AG04450 (cell line): ENCODE results near the gene FRMD8. TPM values are rescaled to one million over a fixed set of nuclear protein-coding genes. Genes with fewer than 3 reads are reported as not detected.

ENCODE experiments used
- CTCF ChIA-PET: fragments of 300-600, 350-600 bp; formaldehyde crosslinking; extraction: SDS; loops from one replicate; lab custom pipeline; 2022; ENCODE audit warnings: antibody characterized with exemption, inconsistent platforms; lab: Charles Lee
- POLR2A ChIA-PET: fragments of 350-600 bp; formaldehyde crosslinking; extraction: SDS; loops from one replicate; lab custom pipeline; 2021; ENCODE audit warnings: antibody characterized with exemption, inconsistent platforms; lab: Yijun Ruan, JAX
- DNase-seq: peaks from one replicate; pipeline ENCODE4 v3.0.0-alpha.2; 2011; ENCODE audit warnings: low read depth, low spot score
- H3K27ac ChIP-seq: one replicate; pipeline ENCODE4 v1.5.1; 2012; ENCODE audit warnings: low read depth, low read length, control low read depth
- H3K27me3 ChIP-seq: one replicate; pipeline ENCODE4 v1.6.0; 2012; ENCODE audit warnings: low read length; ENCODE audit not compliant: control insufficient read depth, insufficient read depth
- H3K4me3 ChIP-seq: 2 replicates; pipeline ENCODE4 v1.5.1; 2011; ENCODE audit warnings: mild to moderate bottlenecking, low read depth, low read length, control low read depth
- H3K9me3 ChIP-seq: 2 replicates; pipeline ENCODE4 v1.5.1; 2012; ENCODE audit warnings: low read length; ENCODE audit not compliant: control insufficient read depth, insufficient read depth
- CTCF ChIP-seq: IDR thresholded peaks from 2 replicates; pipeline ENCODE4 v1.5.1; 2011; ENCODE audit warnings: low read depth, low read length, control low read depth, inconsistent platforms
- polyA plus RNA-seq: library from polyadenylated mRNA; depleted of rRNA; stranded (reverse); fragments of >200 nt; gene quantifications from 2 replicates; pipeline ENCODE4 v1.2.3, GENCODE V29; 2011

The FRMD8 gene
- polyA plus RNA-seq, 1 experiment = 10.7 TPM

DNA sequence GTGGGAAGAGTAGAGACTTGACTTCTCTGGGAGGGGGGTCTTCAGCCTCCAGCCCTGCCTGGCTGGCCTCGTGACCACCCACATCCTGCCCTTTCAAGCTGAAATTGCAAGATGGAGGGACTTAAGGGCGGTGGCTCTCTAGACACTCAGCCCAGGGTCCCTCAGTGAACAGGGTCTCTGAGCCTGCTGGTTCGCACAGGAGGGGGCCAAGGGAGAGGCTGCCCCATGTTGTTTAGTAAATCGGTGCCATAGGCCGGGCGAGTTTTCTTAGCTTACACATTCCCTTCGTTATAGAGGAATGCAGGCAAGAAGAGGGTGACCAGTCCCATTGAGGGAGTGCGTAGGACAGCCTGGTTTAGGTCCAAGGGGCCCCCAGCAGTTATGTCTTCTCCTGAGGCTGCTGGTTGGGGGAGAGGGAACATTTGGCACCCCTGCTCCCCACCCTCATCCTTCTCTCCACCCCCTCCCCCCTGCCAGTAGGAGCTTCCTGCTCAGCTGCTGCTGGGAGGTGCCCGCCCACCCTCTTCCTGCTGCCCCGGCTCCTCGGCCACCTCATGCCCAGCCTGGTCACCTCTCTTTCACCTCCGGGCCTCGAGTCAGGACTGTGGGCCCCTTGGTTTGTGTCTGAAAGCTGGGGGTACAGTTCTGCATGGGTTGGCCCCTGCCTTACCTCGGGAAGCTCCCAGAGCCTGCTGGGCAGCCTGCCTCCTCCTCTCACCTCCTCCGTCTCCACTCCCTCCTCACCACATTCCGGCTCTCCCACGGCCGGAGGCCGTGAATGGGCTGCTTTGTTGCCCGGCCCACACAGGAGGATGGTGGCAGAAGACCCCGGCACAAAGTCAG lies 3.9 kb downstream of the FRMD8 start:
- no peaks in the 10 kb centered on the region; the same call in 1 of the 2 replicates for H3K9me3 ChIP-seq
- ChIA-PET CTCF (interaction anchor here (0.6 to 3.2 kb wide), 3 partner anchors 25 to 169 kb away, joined by 3 to 18 read pairs (median 3); no protein-coding TSS in a partner anchor), POLR2A (interaction anchor here (0.5 to 1.3 kb wide), 3 partner anchors 8 to 50 kb away, joined by 4 to 6 read pairs (median 5); partner anchors contain the start of gene NEAT1)
- TF ChIP-seq CTCF = no peak
- H3K4me3 ChIP-seq = peak overlapping the region; percentile 38
- peak overlapping the region; percentile 31 for H3K27ac ChIP-seq
- DNase-seq = no peak
- no peaks in the 10 kb centered on the region for H3K27me3 ChIP-seq

DNA sequence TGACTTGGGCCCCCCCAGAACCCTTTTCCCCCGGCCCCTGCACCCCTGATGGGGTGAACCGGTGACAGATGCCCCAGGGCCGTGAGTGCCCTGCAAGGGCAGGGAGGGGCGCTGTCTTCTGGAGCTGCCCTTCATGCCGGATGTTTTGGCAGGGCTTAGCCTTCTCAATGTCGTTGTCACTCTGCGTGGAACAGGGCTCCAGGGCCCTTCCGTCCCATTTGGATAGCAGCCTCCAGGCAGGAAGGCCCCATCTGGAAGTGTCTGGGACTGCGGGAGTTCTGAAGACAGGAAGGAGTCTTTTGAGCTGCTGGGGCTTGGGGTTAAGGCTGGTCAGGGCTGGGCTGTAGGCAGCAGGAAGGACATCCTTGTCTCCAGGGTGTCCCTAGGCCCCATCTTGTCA lies 4.6 kb downstream of the FRMD8 start:
- Histone ChIP-seq H3K27ac (peak overlapping the region; percentile 31), H3K4me3 (peak overlapping the region; percentile 38), H3K9me3 (no peaks in the 10 kb centered on the region; the same call in 1 of the 2 replicates), H3K27me3 (no peaks in the 10 kb centered on the region)
- ChIA-PET POLR2A (interaction anchor here (1.3 kb wide), 1 partner anchor 32 kb away, joined by 6 read pairs; the partner anchor contains the start of gene NEAT1), CTCF (interaction anchor here (0.6 to 3.2 kb wide), 2 partner anchors 25 to 168 kb away, joined by 3 to 18 read pairs; no protein-coding TSS in a partner anchor)
- no peak for DNase-seq
- TF ChIP-seq CTCF = peak; percentile 4; the same call in 1 of the 2 replicates

GRCh38 chr11:65392186-65392829 lies 5.9 kb downstream of the FRMD8 start:
- ChIA-PET POLR2A (interaction anchor here (0.7 kb wide), 1 partner anchor 112 kb away, joined by 5 read pairs; no protein-coding TSS in a partner anchor), CTCF (interaction anchor here (3.2 kb wide), 1 partner anchor 23 kb away, joined by 18 read pairs; no protein-coding TSS in a partner anchor)
- no peaks in the 10 kb centered on the region for H3K9me3 ChIP-seq
- no peak overlapping the region for H3K27ac ChIP-seq
- H3K27me3 ChIP-seq = no peaks in the 10 kb centered on the region
- H3K4me3 ChIP-seq = no peak overlapping the region
- no peak for TF ChIP-seq CTCF
- no peak for DNase-seq

DNA sequence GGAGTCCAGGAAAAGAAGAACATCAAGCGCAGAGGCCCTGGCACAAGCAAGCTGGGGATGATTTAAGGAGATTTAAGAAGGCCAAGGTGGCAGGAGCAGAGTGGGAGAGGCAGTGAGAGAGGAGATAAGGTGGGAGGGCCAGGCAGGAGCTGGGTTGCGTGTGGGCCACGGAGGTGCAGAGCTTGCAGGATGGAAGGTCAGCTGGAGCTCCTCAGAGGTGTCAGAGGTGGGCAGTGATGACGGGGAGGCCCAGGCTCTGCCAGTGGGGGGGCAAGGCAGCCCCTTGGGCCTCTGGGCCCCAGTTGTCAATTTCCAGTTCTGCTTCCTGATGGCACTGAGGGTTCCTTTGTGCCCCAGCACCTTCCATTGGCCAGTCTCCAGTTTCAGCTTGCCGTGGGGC lies 6.5 kb downstream of the FRMD8 start:
- Histone ChIP-seq H3K4me3 (no peak overlapping the region), H3K27me3 (no peaks in the 10 kb centered on the region), H3K27ac (no peak overlapping the region), H3K9me3 (no peaks in the 10 kb centered on the region)
- no peak for TF ChIP-seq CTCF
- DNase-seq = no peak
- ChIA-PET POLR2A (interaction anchor here (0.7 kb wide), 1 partner anchor 111 kb away, joined by 5 read pairs; no protein-coding TSS in a partner anchor), CTCF (interaction anchor here (3.2 kb wide), 1 partner anchor 23 kb away, joined by 18 read pairs; no protein-coding TSS in a partner anchor)
